ENCODE data around the gene HAUS7. TPM values are rescaled to one million over a fixed set of nuclear protein-coding genes. Genes with fewer than 3 reads are reported as not detected.

The HAUS7 gene
- total and polyA plus RNA-seq, 8 donors, result 1.8 to 75.3 (median 14.7) TPM

GRCh38 chrX:153458476-153458875 lies 11.9 kb downstream of the HAUS7 start:
- Histone ChIP-seq H3K4me3 (no peak overlapping the region), H3K4me1 (no peaks in the 10 kb centered on the region), H3K9me3 (peaks cover 0 to 4% (median 0%) of the 10 kb centered on the region in 4 donors), H3K27me3 (peaks cover 0 to 14% (median 0%) of the 10 kb centered on the region in 3 donors), H3K27ac (no peak overlapping the region), H3K36me3 (peaks cover 4 to 64% (median 52%) of the 10 kb centered on the region in 4 donors)
- WGBS, 5 donors, result 77 to 92% (median 83%) methylated on average over 3 to 4 of the region's 4 CpGs
- TF ChIP-seq CTCF (IDR thresholded peaks at IDR 0.05) (no peak), EP300 (IDR thresholded peaks at IDR 0.05) (no peak), POLR2AphosphoS5 (IDR thresholded peaks at IDR 0.05) (no peak), POLR2A (IDR thresholded peaks at IDR 0.05) (no peak)
- DNase-seq, result no peak
- intact Hi-C loops (cut with DNase I; ENCODE audit: low total_unique reads), result no loop called here

GRCh38 chrX:153457827-153458466 lies 12.4 kb downstream of the HAUS7 start:
- Histone ChIP-seq H3K4me3 (no peak overlapping the region), H3K4me1 (no peaks in the 10 kb centered on the region), H3K27me3 (peaks cover 0 to 14% (median 0%) of the 10 kb centered on the region in 3 donors), H3K27ac (no peak overlapping the region), H3K9me3 (peaks cover 0 to 4% (median 0%) of the 10 kb centered on the region in 4 donors), H3K36me3 (peaks cover 4 to 61% (median 50%) of the 10 kb centered on the region in 4 donors)
- 77 to 93% (median 90%) methylated on average over 15 to 17 of the region's 17 CpGs for WGBS, 5 donors
- no peak for DNase-seq
- intact Hi-C loops (cut with DNase I; ENCODE audit: low total_unique reads), result no loop called here
- TF ChIP-seq EP300 (IDR thresholded peaks at IDR 0.05) (no peak), POLR2AphosphoS5 (IDR thresholded peaks at IDR 0.05) (no peak), POLR2A (IDR thresholded peaks at IDR 0.05) (no peak), CTCF (IDR thresholded peaks at IDR 0.05) (no peak)

- Histone ChIP-seq H3K27me3 (peaks cover 0 to 14% (median 0%) of the 10 kb centered on the region in 3 donors), H3K27ac (no peak overlapping the region), H3K4me1 (no peaks in the 10 kb centered on the region), H3K36me3 (peaks cover 4 to 60% (median 44%) of the 10 kb centered on the region in 4 donors), H3K4me3 (no peak overlapping the region), H3K9me3 (peaks cover 0 to 4% (median 0%) of the 10 kb centered on the region in 4 donors)
- no peak for TF ChIP-seq CTCF (IDR thresholded peaks at IDR 0.05)
- no peak for TF ChIP-seq POLR2AphosphoS5 (IDR thresholded peaks at IDR 0.05)
- TF ChIP-seq EP300 (IDR thresholded peaks at IDR 0.05), result no peak
- no peak for TF ChIP-seq POLR2A (IDR thresholded peaks at IDR 0.05)
- WGBS, 5 donors, result 86 to 96% (median 92%) methylated on average over 4 to 18 of the region's 18 CpGs
- DNase-seq, result no peak
- intact Hi-C loops (cut with DNase I; ENCODE audit: low total_unique reads), result no loop called here
Observed at GRCh38 chrX:153457136-153457825, 13.1 kb downstream of the HAUS7 start.

GRCh38 chrX:153456704-153457103 lies 13.7 kb downstream of the HAUS7 start:
- WGBS, 5 donors, result 86 to 100% (median 94%) methylated on average over 4 to 9 of the region's 9 CpGs
- Histone ChIP-seq H3K27ac (no peak overlapping the region), H3K9me3 (peaks cover 0 to 4% (median 0%) of the 10 kb centered on the region in 4 donors), H3K4me1 (no peaks in the 10 kb centered on the region), H3K36me3 (peaks cover 4 to 54% (median 38%) of the 10 kb centered on the region in 4 donors), H3K4me3 (no peak overlapping the region), H3K27me3 (peaks cover 0 to 14% (median 0%) of the 10 kb centered on the region in 3 donors)
- TF ChIP-seq CTCF (IDR thresholded peaks at IDR 0.05) (no peak), EP300 (IDR thresholded peaks at IDR 0.05) (no peak), POLR2AphosphoS5 (IDR thresholded peaks at IDR 0.05) (no peak), POLR2A (IDR thresholded peaks at IDR 0.05) (no peak)
- intact Hi-C loops (cut with DNase I; ENCODE audit: low total_unique reads), result no loop called here
- no peak for DNase-seq

All from stomach (tissue), 9 donors.